NCI-H2196 treated with DMSO at 0.1 percent for 48 hours (cell line): ENCODE results near the gene ZNF668.
"Not testable (repeated sequence)": the region's sequence is repeated elsewhere in the genome, so short reads cannot be mapped to it uniquely, and the experiment has no call there.

ENCODE experiments used
- DNase-seq: peaks from one replicate; lab custom pipeline; 2025; ENCODE audit not compliant: unreplicated experiment; lab: John Stamatoyannopoulos, UW

Gene ZNF668

GRCh38 chr16:31016018-31016417 is 58.0 kb downstream of the ZNF668 start:
- no peak for DNase-seq

GRCh38 chr16:31013292-31013691 is 60.7 kb downstream of the ZNF668 start:
- not testable (repeated sequence) for DNase-seq

- not testable (repeated sequence) for DNase-seq
Observed at GRCh38 chr16:31011815-31012214, 62.2 kb downstream of the ZNF668 start.
